PC-3 (cell line): ENCODE data around the gene LDHAL6B. TPM values are rescaled to one million over a fixed set of nuclear protein-coding genes. Genes with fewer than 3 reads are reported as not detected.

Source experiments
- ATAC-seq: fragments of 200-7000 bp; cut with Tn5 transposase; 2 replicates; pipeline ENCODE4 v1.9.1; 2020; ENCODE audit warnings: mild to moderate bottlenecking, moderate library complexity
- BruUV-seq: library from RNA; stranded (reverse); fragments of 400-500 nt; replicated peaks from 2 replicates; lab custom pipeline; 2021; lab: Mats Ljungman, UMichigan
- CTCF ChIA-PET: fragments of 300-600 bp; sonication (Branson Sonifier 250); formaldehyde crosslinking; loops from one replicate; lab custom pipeline; 2022; ENCODE audit warnings: antibody characterized with exemption; lab: Charles Lee
- POLR2A ChIA-PET: fragments of 300-600 bp; sonication (Branson Sonifier 250); formaldehyde crosslinking; loops from one replicate; lab custom pipeline; 2022; ENCODE audit warnings: antibody characterized with exemption; ENCODE audit not compliant: unreplicated experiment; lab: Charles Lee
- DNase-seq: peaks from one replicate; pipeline ENCODE4 v3.0.0-alpha.2; 2015
- H2AFZ ChIP-seq: fragments of 300-600 bp; sonication (generic); 2 replicates; pipeline ENCODE4 v1.6.0; 2016; ENCODE audit warnings: antibody characterized with exemption, low read length
- H3F3A ChIP-seq: fragments of 300-600 bp; sonication (generic); one replicate; pipeline ENCODE4 v1.6.0; 2017; ENCODE audit warnings: antibody characterized with exemption, low read length, control low read depth, mild to moderate bottlenecking; ENCODE audit not compliant: unreplicated experiment
- H3K27ac ChIP-seq: fragments of 300-600 bp; sonication (generic); 2 replicates; pipeline ENCODE4 v1.5.1; 2016; ENCODE audit warnings: mild to moderate bottlenecking, low read length
- H3K27me3 ChIP-seq: fragments of 300-600 bp; sonication (generic); 2 replicates; pipeline ENCODE4 v1.6.1; 2016; ENCODE audit warnings: low read length, mixed read lengths
- H3K36me3 ChIP-seq: fragments of 300-600 bp; sonication (generic); 2 replicates; pipeline ENCODE4 v1.6.1; 2016; ENCODE audit warnings: low read depth, mixed run types, low read length, mixed read lengths
- H3K4me1 ChIP-seq: fragments of 300-600 bp; sonication (generic); 2 replicates; pipeline ENCODE4 v1.5.1; 2016; ENCODE audit warnings: low read length; ENCODE audit not compliant: insufficient read depth
- H3K4me2 ChIP-seq: fragments of 300-600 bp; sonication (generic); 2 replicates; pipeline ENCODE4 v1.6.0; 2016; ENCODE audit warnings: low read length
- H3K4me3 ChIP-seq: fragments of 300-600 bp; sonication (generic); 2 replicates; pipeline ENCODE4 v1.5.1; 2016; ENCODE audit warnings: mild to moderate bottlenecking, low read length, mixed read lengths
- H3K79me2 ChIP-seq: fragments of 300-600 bp; sonication (generic); 2 replicates; pipeline ENCODE4 v1.6.1; 2017; ENCODE audit warnings: low read length, mixed read lengths
- H3K9ac ChIP-seq: fragments of 300-600 bp; sonication (generic); 2 replicates; pipeline ENCODE4 v1.6.0; 2016; ENCODE audit warnings: mild to moderate bottlenecking, low read length
- H3K9me2 ChIP-seq: fragments of 300-600 bp; sonication (generic); replicated peaks from 2 replicates; pipeline ENCODE4 v1.6.1; 2016; ENCODE audit warnings: mixed run types, low read length, mixed read lengths
- H3K9me3 ChIP-seq: fragments of 300-600 bp; sonication (generic); 2 replicates; pipeline ENCODE4 v1.6.1; 2016; ENCODE audit warnings: low read length, mixed read lengths
- H4K20me1 ChIP-seq: fragments of 300-600 bp; sonication (generic); 2 replicates; pipeline ENCODE4 v1.6.1; 2016; ENCODE audit warnings: low read length, mixed read lengths
- CTCF ChIP-seq: fragments of 300-600 bp; sonication (generic); conservative IDR thresholded peaks from 2 replicates; pipeline ENCODE4 v1.5.1; 2017; ENCODE audit warnings: antibody characterized with exemption, low read depth, mild to moderate bottlenecking, low read length
- EZH2 ChIP-seq: fragments of 300-600 bp; sonication (generic); IDR thresholded peaks from one replicate; pipeline ENCODE4 v1.6.1; 2017; ENCODE audit warnings: antibody characterized with exemption, mild to moderate bottlenecking, low read length; ENCODE audit not compliant: unreplicated experiment
- EZH2phosphoT487 ChIP-seq: fragments of 300-600 bp; sonication (generic); IDR thresholded peaks from 2 replicates; pipeline ENCODE4 v1.6.1; 2018; ENCODE audit warnings: mild to moderate bottlenecking, antibody characterized with exemption, low read length, borderline replicate concordance
- intact Hi-C: fragments of 100-400 bp; cut with micrococcal nuclease; formaldehyde crosslinking; loops from 2 replicates; pipeline ENCODE4 v1.9.0; 2023
- total RNA-seq: library from RNA; depleted of rRNA; stranded (reverse); fragments of >200 nt; gene quantifications from 2 replicates; pipeline ENCODE4 v1.2.3, GENCODE V29; 2014

The LDHAL6B gene
- total RNA-seq, 1 experiment from 2014 or later, result not detected

DNA sequence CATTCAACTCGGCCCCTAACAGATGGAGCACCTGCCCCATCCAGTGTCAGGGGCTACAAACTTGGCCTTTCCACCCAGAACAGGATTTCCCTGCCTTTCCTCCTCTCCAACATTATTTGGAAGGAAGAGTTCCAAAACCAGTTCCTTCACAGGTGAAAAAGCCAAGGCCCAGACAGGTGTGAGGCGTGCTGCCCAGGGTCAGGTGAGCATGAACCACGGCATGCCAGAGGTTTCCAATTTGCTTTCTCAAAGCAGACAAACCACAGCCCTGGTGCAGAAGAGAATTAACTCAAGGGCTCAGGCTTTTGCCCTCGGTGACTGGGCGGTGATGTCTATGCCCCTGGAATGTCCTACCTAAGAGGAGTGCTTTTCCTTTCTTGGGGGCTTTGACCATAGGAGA lies 43.2 kb downstream of the LDHAL6B start:
- ATAC-seq, result no peak
- H3K4me2 ChIP-seq, result no peak overlapping the region
- H4K20me1 ChIP-seq, result no peaks in the 10 kb centered on the region
- peaks cover 16% of the 10 kb centered on the region for H3K36me3 ChIP-seq
- no peaks in the 10 kb centered on the region for H3K79me2 ChIP-seq
- H3K27me3 ChIP-seq, result no peaks in the 10 kb centered on the region
- H3K9me3 ChIP-seq, result no peaks in the 10 kb centered on the region
- POLR2A ChIA-PET, result no interaction called here
- H3K4me3 ChIP-seq, result no peak overlapping the region
- H3F3A ChIP-seq, result no peaks in the 10 kb centered on the region
- intact Hi-C loops, result loop anchor here (5.0 to 10.0 kb wide), 3 partner anchors 75 to 242 kb away; partner anchors contain the start of gene MYO1E
- H2AFZ ChIP-seq, result no peak overlapping the region
- no peak overlapping the region for H3K27ac ChIP-seq
- no TSS peak for BruUV-seq
- H3K9ac ChIP-seq, result no peak overlapping the region
- H3K9me2 ChIP-seq, result no peaks in the 10 kb centered on the region
- no peak for TF ChIP-seq CTCF
- TF ChIP-seq EZH2phosphoT487, result no peak
- TF ChIP-seq EZH2, result no peak
- 0 out of 2 replicates have a peak, but pooled peaks cover 7% of the 10 kb centered on the region for H3K4me1 ChIP-seq
- CTCF ChIA-PET, result no interaction called here
- no peak for DNase-seq

- H3K36me3 ChIP-seq, result peaks cover 16% of the 10 kb centered on the region
- H3K27me3 ChIP-seq, result no peaks in the 10 kb centered on the region
- ChIA-PET CTCF (no interaction called here), POLR2A (no interaction called here)
- H2AFZ ChIP-seq, result no peak overlapping the region
- ATAC-seq (no peak), DNase-seq (no peak)
- no peak overlapping the region for H3K4me2 ChIP-seq
- TF ChIP-seq EZH2, result no peak
- no peak for TF ChIP-seq CTCF
- TF ChIP-seq EZH2phosphoT487, result no peak
- no peaks in the 10 kb centered on the region for H3K9me3 ChIP-seq
- BruUV-seq, result no TSS peak
- H3F3A ChIP-seq, result no peaks in the 10 kb centered on the region
- H3K9ac ChIP-seq, result no peak overlapping the region
- no peaks in the 10 kb centered on the region for H4K20me1 ChIP-seq
- H3K9me2 ChIP-seq, result no peaks in the 10 kb centered on the region
- no peak overlapping the region for H3K4me3 ChIP-seq
- no peaks in the 10 kb centered on the region for H3K79me2 ChIP-seq
- 0 out of 2 replicates have a peak, but pooled peaks cover 7% of the 10 kb centered on the region for H3K4me1 ChIP-seq
- intact Hi-C loops, result no loop called here
- no peak overlapping the region for H3K27ac ChIP-seq
These were observed 43.6 kb downstream of the LDHAL6B start for GRCh38 chr15:59250249-59250648.

DNA sequence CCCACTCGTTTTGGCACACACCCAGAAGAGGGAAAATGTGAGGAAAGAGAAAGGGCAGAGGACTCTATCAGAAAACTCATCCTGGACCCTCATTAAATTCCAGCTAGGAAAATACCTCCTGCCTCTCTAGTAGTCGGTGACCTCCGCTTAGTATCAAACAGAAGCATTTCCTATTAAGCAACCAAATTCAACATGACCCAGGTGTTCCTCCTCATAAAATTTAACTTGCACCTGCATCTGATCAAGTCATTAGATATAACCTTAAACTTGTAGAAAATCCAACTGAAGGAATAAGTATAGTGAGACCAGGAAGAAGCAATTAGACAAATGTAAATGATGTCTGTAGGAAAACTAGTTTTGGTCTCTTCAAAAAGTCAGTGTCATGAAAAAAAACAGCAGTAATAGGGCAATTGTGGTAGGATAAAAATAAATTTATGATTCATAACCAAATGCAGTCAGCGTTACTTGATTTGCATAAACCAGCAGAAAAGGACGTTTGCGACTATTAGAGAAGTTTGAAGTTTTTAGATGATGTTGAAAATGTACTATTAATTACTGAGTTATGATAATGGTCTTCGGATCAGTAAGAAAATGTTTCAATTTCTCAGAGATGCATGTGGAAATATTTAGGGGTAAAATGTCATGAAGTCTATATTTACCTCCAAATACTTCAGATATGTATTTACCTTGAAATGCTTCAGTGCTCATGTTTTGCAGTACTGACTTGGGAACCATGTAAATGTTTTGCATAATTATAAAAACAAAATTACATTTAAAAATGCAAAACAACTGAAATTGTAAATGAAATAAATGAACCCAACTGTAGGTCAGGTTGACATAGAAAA lies 44.6 kb downstream of the LDHAL6B start:
- no peak overlapping the region for H3K4me2 ChIP-seq
- BruUV-seq, result no TSS peak
- no peaks in the 10 kb centered on the region for H3F3A ChIP-seq
- no peaks in the 10 kb centered on the region for H4K20me1 ChIP-seq
- H3K9me2 ChIP-seq, result no peaks in the 10 kb centered on the region
- POLR2A ChIA-PET, result no interaction called here
- H3K4me1 ChIP-seq, result peaks cover 13% of the 10 kb centered on the region; the same call in 1 of the 2 replicates
- H3K79me2 ChIP-seq, result no peaks in the 10 kb centered on the region
- H3K9me3 ChIP-seq, result no peaks in the 10 kb centered on the region
- intact Hi-C loops, result no loop called here
- no peaks in the 10 kb centered on the region for H3K27me3 ChIP-seq
- H3K27ac ChIP-seq, result no peak overlapping the region
- no peak overlapping the region for H3K4me3 ChIP-seq
- DNase-seq, result no peak
- peaks cover 16% of the 10 kb centered on the region for H3K36me3 ChIP-seq
- no peak for TF ChIP-seq EZH2
- TF ChIP-seq CTCF, result no peak
- TF ChIP-seq EZH2phosphoT487, result no peak
- no peak for ATAC-seq
- H2AFZ ChIP-seq, result no peak overlapping the region
- no peak overlapping the region for H3K9ac ChIP-seq
- CTCF ChIA-PET, result no interaction called here
